Neural cell (in vitro differentiated cells): ENCODE measurements around the gene IFT122. TPM values are rescaled to one million over a fixed set of nuclear protein-coding genes. Genes with fewer than 3 reads are reported as not detected.

Source experiments
- H2AFZ ChIP-seq: fragments of 200-600, 300-800 bp; sonication (generic), shearing (Covaris generic); 2 replicates; pipeline ENCODE4 v1.6.0; 2014; ENCODE audit warnings: low read depth, mild to moderate bottlenecking, antibody characterized with exemption, low read length, moderate library complexity
- H3F3A ChIP-seq: fragments of 200-600 bp; shearing (Covaris generic); 2 replicates; pipeline ENCODE4 v1.6.1; 2016; ENCODE audit warnings: mild to moderate bottlenecking, moderate library complexity, mixed read lengths, antibody characterized with exemption, low read length; ENCODE audit not compliant: insufficient read depth, poor library complexity, severe bottlenecking
- H3K27ac ChIP-seq: fragments of 200-600, 300-800 bp; sonication (generic), shearing (Covaris generic); 2 replicates; pipeline ENCODE4 v1.5.1; 2014; ENCODE audit warnings: mild to moderate bottlenecking, low read length, moderate library complexity
- H3K27me3 ChIP-seq: fragments of 300-800, 200-600 bp; sonication (generic), shearing (Covaris generic); 2 replicates; pipeline ENCODE4 v1.6.0; 2014; ENCODE audit warnings: mild to moderate bottlenecking, low read depth, low read length, moderate library complexity; ENCODE audit not compliant: insufficient read depth
- H3K36me3 ChIP-seq: fragments of 300-800, 200-600 bp; sonication (generic), shearing (Covaris generic); 2 replicates; pipeline ENCODE4 v1.5.1; 2014; ENCODE audit warnings: mild to moderate bottlenecking, antibody characterized with exemption, low read length, moderate library complexity; ENCODE audit not compliant: insufficient read depth
- H3K4me2 ChIP-seq: fragments of 300-800, 200-600 bp; sonication (generic), shearing (Covaris generic); 2 replicates; pipeline ENCODE4 v1.6.0; 2014; ENCODE audit warnings: mild to moderate bottlenecking, low read length
- H3K4me3 ChIP-seq: fragments of 300-800, 200-600 bp; sonication (generic), shearing (Covaris generic); 2 replicates; pipeline ENCODE4 v1.5.1; 2014; ENCODE audit warnings: mild to moderate bottlenecking, low read length, moderate library complexity
- H3K79me2 ChIP-seq: fragments of 200-600 bp; shearing (Covaris generic); replicated peaks from 2 replicates; pipeline ENCODE4 v1.6.0; 2014; ENCODE audit warnings: mild to moderate bottlenecking, low read length, moderate library complexity; ENCODE audit not compliant: insufficient read depth
- H3K9ac ChIP-seq: fragments of 300-800, 200-600 bp; sonication (generic), shearing (Covaris generic); 2 replicates; pipeline ENCODE4 v1.6.1; 2016; ENCODE audit warnings: mild to moderate bottlenecking, low read length, mixed read lengths
- H3K9me2 ChIP-seq: fragments of 200-600 bp; shearing (Covaris generic); 2 replicates; pipeline ENCODE4 v1.6.1; 2016; ENCODE audit warnings: mild to moderate bottlenecking, low read length, mixed read lengths; ENCODE audit not compliant: insufficient read depth
- H3K9me3 ChIP-seq: fragments of 200-600, 300-800 bp; sonication (generic), shearing (Covaris generic); 2 replicates; pipeline ENCODE4 v1.6.1; 2016; ENCODE audit warnings: mild to moderate bottlenecking, mixed run types, low read length, moderate library complexity, mixed read lengths
- H4K20me1 ChIP-seq: fragments of 200-600 bp; shearing (Covaris generic); 2 replicates; pipeline ENCODE4 v1.6.1; 2016; ENCODE audit warnings: mild to moderate bottlenecking, mixed run types; ENCODE audit not compliant: insufficient read depth
- CTCF ChIP-seq: fragments of 450-650 bp; IDR thresholded peaks from 2 replicates; pipeline ENCODE4 v1.5.1; 2014; ENCODE audit warnings: antibody characterized with exemption, mild to moderate bottlenecking, moderate library complexity; ENCODE audit not compliant: poor library complexity, severe bottlenecking
- EP300 ChIP-seq: fragments of 450-650 bp; conservative IDR thresholded peaks from 2 replicates; pipeline ENCODE4 v1.6.1; 2014; ENCODE audit warnings: antibody characterized with exemption, mild to moderate bottlenecking, moderate library complexity; ENCODE audit not compliant: poor library complexity, severe bottlenecking
- EZH2 ChIP-seq: fragments of 200-600, 300-800 bp; shearing (Covaris generic), sonication (generic); IDR thresholded peaks from 2 replicates; pipeline ENCODE4 v1.6.1; 2014; ENCODE audit warnings: antibody characterized with exemption, low read length, borderline replicate concordance, mild to moderate bottlenecking; ENCODE audit not compliant: insufficient read depth, poor library complexity, severe bottlenecking
- MXI1 ChIP-seq: fragments of 450-650 bp; conservative IDR thresholded peaks from 2 replicates; pipeline ENCODE4 v1.6.1; 2014; ENCODE audit warnings: antibody characterized with exemption, mild to moderate bottlenecking; ENCODE audit not compliant: poor library complexity, severe bottlenecking
- POLR2AphosphoS5 ChIP-seq: IDR thresholded peaks from 2 replicates; pipeline ENCODE4 v1.6.1; 2012
- RAD21 ChIP-seq: fragments of 450-650 bp; conservative IDR thresholded peaks from 2 replicates; pipeline ENCODE4 v1.6.1; 2014; ENCODE audit warnings: antibody characterized with exemption, mild to moderate bottlenecking, moderate library complexity
- REST ChIP-seq: IDR thresholded peaks from 2 replicates; pipeline ENCODE4 v1.6.1; 2012; ENCODE audit warnings: borderline replicate concordance
- SMC3 ChIP-seq: fragments of 450-650 bp; conservative IDR thresholded peaks from 2 replicates; pipeline ENCODE4 v1.6.1; 2014; ENCODE audit warnings: antibody characterized with exemption, mild to moderate bottlenecking, moderate library complexity; ENCODE audit not compliant: poor library complexity
- TAF1 ChIP-seq: IDR thresholded peaks from 2 replicates; pipeline ENCODE4 v1.6.1; 2012; ENCODE audit warnings: low read depth
- polyA plus RNA-seq: library from polyadenylated mRNA; depleted of rRNA; stranded (reverse); fragments of >200 nt; gene quantifications from 2 replicates; pipeline ENCODE4 v1.2.3, GENCODE V29; 2014

The IFT122 gene
- polyA plus RNA-seq, 1 donor from 2014 or later: 28.3 TPM

GRCh38 chr3:129549805-129550204 is 109.8 kb downstream of the IFT122 start:
- Histone ChIP-seq H4K20me1 (no peaks in the 10 kb centered on the region), H3K4me2 (no peak overlapping the region), H3K4me3 (no peak overlapping the region), H3K79me2 (no peaks in the 10 kb centered on the region), H2AFZ (no peak overlapping the region), H3K27me3 (no peaks in the 10 kb centered on the region), H3K9me2 (no peaks in the 10 kb centered on the region), H3K9ac (no peak overlapping the region), H3K36me3 (no peaks in the 10 kb centered on the region), H3K9me3 (no peaks in the 10 kb centered on the region), H3K27ac (no peak overlapping the region), H3F3A (no peaks in the 10 kb centered on the region)
- TF ChIP-seq RAD21 (no peak), CTCF (no peak), EZH2 (no peak), TAF1 (no peak), REST (no peak), POLR2AphosphoS5 (no peak), EP300 (no peak), SMC3 (no peak), MXI1 (no peak)

GRCh38 chr3:129552287-129553050 is 112.4 kb downstream of the IFT122 start:
- H3K79me2 ChIP-seq: no peaks in the 10 kb centered on the region
- H3K27me3 ChIP-seq: no peaks in the 10 kb centered on the region
- TF ChIP-seq MXI1 (no peak), POLR2AphosphoS5 (no peak), TAF1 (no peak), REST (no peak), EP300 (no peak), CTCF (no peak), SMC3 (no peak)
- H3K9ac ChIP-seq: no peak overlapping the region
- no peaks in the 10 kb centered on the region for H3K9me2 ChIP-seq
- H3K4me2 ChIP-seq: no peak overlapping the region
- H3K4me3 ChIP-seq: no peak overlapping the region
- no peaks in the 10 kb centered on the region for H3K36me3 ChIP-seq
- H2AFZ ChIP-seq: no peak overlapping the region
- no peaks in the 10 kb centered on the region for H3F3A ChIP-seq
- no peaks in the 10 kb centered on the region for H3K9me3 ChIP-seq
- no peak overlapping the region for H3K27ac ChIP-seq
- H4K20me1 ChIP-seq: no peaks in the 10 kb centered on the region
